ENCODE data around the gene SLC22A3.
"Not testable (repeated sequence)": the region's sequence is repeated elsewhere in the genome, so short reads cannot be mapped to it uniquely, and the experiment has no call there.

DNA sequence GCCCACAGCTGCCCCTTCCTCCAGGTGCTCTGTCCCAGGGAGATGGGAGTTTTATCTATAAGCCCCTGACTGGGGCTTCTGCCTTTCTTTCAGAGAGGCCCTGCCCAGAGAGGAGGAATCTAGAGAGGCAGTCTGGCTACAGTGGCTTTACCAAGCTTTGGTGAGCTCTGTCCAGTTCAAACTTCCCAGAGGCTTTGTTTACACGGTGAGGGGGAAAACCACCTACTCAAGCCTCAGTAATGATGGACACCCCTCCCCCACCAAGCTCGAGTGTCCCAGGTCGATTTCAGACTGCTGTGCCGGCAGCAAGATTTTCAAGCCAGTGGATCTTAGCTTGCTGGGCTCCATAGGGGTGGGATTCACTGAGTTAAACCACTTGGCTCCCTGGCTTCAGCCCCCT is 25.4 kb downstream of the SLC22A3 start:
- not testable (repeated sequence) for TF ChIP-seq CEBPB (IDR thresholded peaks at IDR 0.05; ENCODE audit: low read depth); YY1 (IDR thresholded peaks at IDR 0.05; ENCODE audit: extremely low read depth, insufficient replicate concordance, low read depth, low read length); REST (IDR thresholded peaks at IDR 0.05; ENCODE audit: low read depth); POLR2A (IDR thresholded peaks at IDR 0.05; ENCODE audit: borderline replicate concordance, extremely low read depth, insufficient read depth, insufficient read length); CTCF (IDR thresholded peaks at IDR 0.05 in 2 of 3, conservative IDR thresholded peaks at IDR 0.05 in 1 of 3; ENCODE audit: borderline replicate concordance in 1 of 3, insufficient read depth in 1 of 3, low read depth in 2 of 3, low read length in 2 of 3)
